HG03432 (cell line): ENCODE measurements around the gene HSD17B8.

ENCODE experiments used
- ATAC-seq: cut with Tn5 transposase; IDR thresholded peaks from one replicate; pipeline ENCODE4 v1.9.1; 2021; ENCODE audit warnings: mild to moderate bottlenecking, moderate library complexity; ENCODE audit not compliant: unreplicated experiment

Gene HSD17B8

GRCh38 chr6:33171016-33171879 lies 33.2 kb upstream of the HSD17B8 start:
- ATAC-seq: no peak

- no peak for ATAC-seq
These were observed 32.4 kb upstream of the HSD17B8 start for GRCh38 chr6:33171880-33172687.

GRCh38 chr6:33172688-33173534 lies 31.5 kb upstream of the HSD17B8 start:
- no peak for ATAC-seq

- no peak for ATAC-seq
These were observed 30.8 kb upstream of the HSD17B8 start for GRCh38 chr6:33173535-33174180.

- no peak for ATAC-seq
These were observed 29.7 kb upstream of the HSD17B8 start for GRCh38 chr6:33174784-33175183.

- no peak for ATAC-seq
These were observed 28.9 kb upstream of the HSD17B8 start for GRCh38 chr6:33175436-33176069.

- ATAC-seq: no peak
These were observed 27.5 kb upstream of the HSD17B8 start for GRCh38 chr6:33176906-33177305.

- no peak for ATAC-seq
These were observed 26.7 kb upstream of the HSD17B8 start for GRCh38 chr6:33177552-33178446.

GRCh38 chr6:33178755-33179475 lies 25.5 kb upstream of the HSD17B8 start:
- no peak for ATAC-seq

- no peak for ATAC-seq
These were observed 23.3 kb upstream of the HSD17B8 start for GRCh38 chr6:33181141-33181540.

- ATAC-seq: no peak
These were observed 21.3 kb upstream of the HSD17B8 start for GRCh38 chr6:33183071-33183683.

GRCh38 chr6:33185190-33185589 lies 19.3 kb upstream of the HSD17B8 start:
- ATAC-seq: no peak

- ATAC-seq: no peak
These were observed 18.7 kb upstream of the HSD17B8 start for GRCh38 chr6:33185654-33186187.

- no peak for ATAC-seq
These were observed 16.6 kb upstream of the HSD17B8 start for GRCh38 chr6:33187809-33188208.

- ATAC-seq: no peak
These were observed 15.3 kb upstream of the HSD17B8 start for GRCh38 chr6:33189164-33189563.

GRCh38 chr6:33189625-33190448 lies 14.6 kb upstream of the HSD17B8 start:
- no peak for ATAC-seq
